AG09309 (cell line): ENCODE measurements around the gene NTM.

ENCODE experiments used
- DNase-seq: peaks from one replicate; pipeline ENCODE4 v3.0.0-alpha.2; 2010; ENCODE audit warnings: low read depth
- H3K4me3 ChIP-seq: 2 replicates; pipeline ENCODE4 v1.5.1; 2011; ENCODE audit warnings: mild to moderate bottlenecking, low read depth, low read length, moderate library complexity; ENCODE audit not compliant: control insufficient read depth
- CTCF ChIP-seq: IDR thresholded peaks from 2 replicates; pipeline ENCODE4 v1.5.1; 2011; ENCODE audit warnings: mild to moderate bottlenecking, low read depth, low read length, inconsistent platforms; ENCODE audit not compliant: insufficient read depth, control insufficient read depth; ENCODE audit errors: missing control alignments

NTM gene

GRCh38 chr11:131696690-131697089 is 326.3 kb downstream of the NTM start:
- no peak for TF ChIP-seq CTCF
- DNase-seq, result no peak
- no peak overlapping the region for H3K4me3 ChIP-seq

DNA sequence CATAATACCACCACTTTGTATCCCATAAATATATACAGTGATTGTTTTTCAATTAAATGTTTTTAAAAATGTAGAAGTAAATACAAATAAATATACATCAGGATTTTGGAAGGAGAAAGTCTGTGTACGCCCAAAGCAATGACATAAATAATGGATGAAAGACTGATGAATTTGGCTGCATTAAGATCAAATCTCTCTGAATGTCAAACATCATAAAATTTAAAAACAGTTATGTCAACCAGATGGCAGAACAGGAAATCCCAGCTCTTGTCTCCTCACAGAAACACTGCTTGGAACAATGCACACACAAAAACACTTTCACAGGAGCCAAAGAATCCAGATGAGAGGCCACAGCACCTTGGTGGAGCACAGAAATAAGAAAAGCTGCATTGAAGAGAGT is 332.9 kb downstream of the NTM start:
- no peak overlapping the region for H3K4me3 ChIP-seq
- TF ChIP-seq CTCF, result no peak

GRCh38 chr11:131704682-131705081 is 334.3 kb downstream of the NTM start:
- no peak for DNase-seq
- no peak overlapping the region for H3K4me3 ChIP-seq
- TF ChIP-seq CTCF, result no peak

More for the DNA sequence above, 332.9 kb downstream of the NTM start:
- DNase-seq, result no peak

- H3K4me3 ChIP-seq, result no peak overlapping the region
- TF ChIP-seq CTCF, result no peak
- DNase-seq, result no peak
Observed at GRCh38 chr11:131710511-131710910, 340.1 kb downstream of the NTM start.

DNA sequence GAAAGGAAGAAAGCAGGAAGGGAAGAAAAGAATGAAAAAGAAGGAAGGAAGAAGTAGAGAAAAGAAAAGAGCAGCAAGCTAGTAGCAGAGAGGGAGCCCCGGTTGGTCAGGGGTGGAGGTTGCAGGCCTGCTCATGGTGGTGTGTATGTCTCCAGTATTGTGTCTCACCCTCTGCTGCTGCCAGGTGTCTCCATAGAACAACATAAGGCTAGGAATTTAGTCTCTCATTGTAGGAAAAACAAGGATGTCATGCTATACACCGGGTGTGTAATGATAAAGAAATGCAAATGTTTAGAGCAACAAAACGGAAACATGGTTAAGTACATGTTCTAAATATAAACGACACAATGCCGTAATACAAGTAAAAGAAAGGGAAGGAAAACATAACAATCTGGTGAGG is 342.5 kb downstream of the NTM start:
- no peak for DNase-seq
- H3K4me3 ChIP-seq, result no peak overlapping the region
- no peak for TF ChIP-seq CTCF

GRCh38 chr11:131713529-131714134 is 343.2 kb downstream of the NTM start:
- H3K4me3 ChIP-seq, result no peak overlapping the region
- no peak for TF ChIP-seq CTCF
- no peak for DNase-seq

DNA sequence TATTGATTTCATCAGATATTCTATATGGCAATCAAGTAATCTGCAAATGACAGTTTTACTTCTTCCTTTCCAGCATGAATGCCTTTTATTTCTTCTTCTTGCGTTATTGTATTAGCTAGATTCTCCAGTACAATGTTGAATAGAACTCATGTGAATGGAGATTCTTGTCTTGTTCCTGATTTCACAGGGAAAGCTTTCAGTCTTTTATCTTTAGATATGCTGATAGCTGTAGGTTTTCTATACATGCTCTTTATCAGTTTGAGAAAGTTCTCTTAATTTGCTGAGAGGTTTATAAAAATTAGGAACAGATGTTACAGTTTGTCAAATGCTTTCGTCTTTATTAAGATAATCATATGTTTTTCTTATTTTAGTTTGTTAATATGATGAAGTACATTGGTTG is 347.2 kb downstream of the NTM start:
- no peak for DNase-seq
- H3K4me3 ChIP-seq, result no peak overlapping the region
- no peak for TF ChIP-seq CTCF
